ENCODE data around the gene LALBA. TPM values are rescaled to one million over a fixed set of nuclear protein-coding genes. Genes with fewer than 3 reads are reported as not detected.

Gene LALBA
- total RNA-seq, result not detected in 2 replicates

DNA sequence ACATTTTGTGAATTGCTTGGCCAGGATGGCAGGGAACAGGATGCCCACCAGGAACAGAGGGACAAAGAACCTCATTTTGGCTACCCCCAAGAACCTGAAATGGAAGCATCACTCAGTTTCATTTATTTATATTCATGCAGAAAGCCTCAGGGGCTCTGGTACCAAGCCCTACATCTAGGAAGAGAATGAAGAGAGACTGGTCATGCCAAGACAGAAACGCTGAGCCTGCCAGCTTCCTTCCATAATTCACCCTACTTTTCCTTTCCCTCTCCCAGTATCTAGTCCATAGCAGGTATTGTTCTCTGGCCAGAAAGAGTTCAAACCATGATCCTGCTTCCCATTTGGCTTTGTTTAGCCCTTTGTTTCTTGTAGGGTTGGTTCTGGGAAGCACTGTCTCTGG is at the start of gene LALBA:
Gene LALBA (minus strand): TSS at position 101 of the 400 bp plus-strand sequence. CDS start 26 bp downstream, at position 75.
- intact Hi-C loops (cut with micrococcal nuclease), result no loop called here
- no peaks in the 10 kb centered on the region for H3K4me1 Mint-ChIP-seq
- POLR2A ChIA-PET, result no interaction called here
- H3K27ac Mint-ChIP-seq, result no peak within 1 kb of the TSS
- no peak for DNase-seq
- H3K9me3 Mint-ChIP-seq, result no peaks in the 10 kb centered on the region
- no peak for ATAC-seq (ENCODE audit: low read depth)
- TF ChIP-seq, protein P1, sequence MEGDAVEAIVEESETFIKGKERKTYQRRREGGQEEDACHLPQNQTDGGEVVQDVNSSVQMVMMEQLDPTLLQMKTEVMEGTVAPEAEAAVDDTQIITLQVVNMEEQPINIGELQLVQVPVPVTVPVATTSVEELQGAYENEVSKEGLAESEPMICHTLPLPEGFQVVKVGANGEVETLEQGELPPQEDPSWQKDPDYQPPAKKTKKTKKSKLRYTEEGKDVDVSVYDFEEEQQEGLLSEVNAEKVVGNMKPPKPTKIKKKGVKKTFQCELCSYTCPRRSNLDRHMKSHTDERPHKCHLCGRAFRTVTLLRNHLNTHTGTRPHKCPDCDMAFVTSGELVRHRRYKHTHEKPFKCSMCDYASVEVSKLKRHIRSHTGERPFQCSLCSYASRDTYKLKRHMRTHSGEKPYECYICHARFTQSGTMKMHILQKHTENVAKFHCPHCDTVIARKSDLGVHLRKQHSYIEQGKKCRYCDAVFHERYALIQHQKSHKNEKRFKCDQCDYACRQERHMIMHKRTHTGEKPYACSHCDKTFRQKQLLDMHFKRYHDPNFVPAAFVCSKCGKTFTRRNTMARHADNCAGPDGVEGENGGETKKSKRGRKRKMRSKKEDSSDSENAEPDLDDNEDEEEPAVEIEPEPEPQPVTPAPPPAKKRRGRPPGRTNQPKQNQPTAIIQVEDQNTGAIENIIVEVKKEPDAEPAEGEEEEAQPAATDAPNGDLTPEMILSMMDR (IDR thresholded peaks at IDR 0.05), result no peak
- peaks cover 19% of the 10 kb centered on the region for H3K27me3 Mint-ChIP-seq
- CTCF ChIA-PET, result no interaction called here
- H3K36me3 Mint-ChIP-seq (ENCODE audit: low read depth), result no peaks in the 10 kb centered on the region
- no peak within 1 kb of the TSS for H3K4me3 Mint-ChIP-seq

DNA sequence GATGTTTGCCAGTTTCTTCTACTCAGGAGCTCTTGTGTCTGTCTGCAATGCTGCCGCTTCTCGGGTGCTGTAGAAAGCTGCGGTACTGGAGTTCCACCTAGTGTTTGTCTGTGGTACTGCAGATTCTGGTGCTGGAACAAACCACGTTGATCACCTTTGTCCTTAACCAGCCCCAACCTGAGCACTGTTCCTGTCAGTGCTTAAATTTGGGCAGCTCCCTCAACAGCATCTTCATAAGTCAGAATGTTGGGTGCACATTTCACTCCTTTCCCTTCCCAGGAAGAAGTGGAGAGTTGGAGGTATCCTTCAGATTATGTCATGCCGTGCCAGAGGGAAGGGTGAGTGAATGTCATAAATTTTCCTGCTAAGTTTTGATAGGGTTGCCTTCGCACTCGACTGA is 48.7 kb upstream of the LALBA start:
- peak; percentile 27 for DNase-seq
- intact Hi-C loops (cut with micrococcal nuclease), result loop anchor here (1.0 to 10.0 kb wide), 7 partner anchors 76 to 904 kb away; partner anchors contain the start of genes TMEM106C and ZNF641
- ChIA-PET POLR2A (interaction anchor here (1.1 kb wide), 1 partner anchor 64 kb away, joined by 3 read pairs; the partner anchor contains the start of gene KANSL2), CTCF (interaction anchor here (0.6 to 1.8 kb wide), 14 partner anchors 9 to 780 kb away, joined by 3 to 15 read pairs (median 4); no protein-coding TSS in a partner anchor)
- ATAC-seq (ENCODE audit: low read depth), result peak; percentile 79
- no peaks in the 10 kb centered on the region for H3K36me3 Mint-ChIP-seq (ENCODE audit: low read depth)
- no peaks in the 10 kb centered on the region for H3K4me1 Mint-ChIP-seq
- TF ChIP-seq, protein P1 (IDR thresholded peaks at IDR 0.05), result peak; percentile 90
- H3K4me3 Mint-ChIP-seq, result no peak overlapping the region
- H3K27ac Mint-ChIP-seq, result no peak overlapping the region
- H3K27me3 Mint-ChIP-seq, result peaks cover 23% of the 10 kb centered on the region
- H3K9me3 Mint-ChIP-seq, result peaks cover 8% of the 10 kb centered on the region

DNA sequence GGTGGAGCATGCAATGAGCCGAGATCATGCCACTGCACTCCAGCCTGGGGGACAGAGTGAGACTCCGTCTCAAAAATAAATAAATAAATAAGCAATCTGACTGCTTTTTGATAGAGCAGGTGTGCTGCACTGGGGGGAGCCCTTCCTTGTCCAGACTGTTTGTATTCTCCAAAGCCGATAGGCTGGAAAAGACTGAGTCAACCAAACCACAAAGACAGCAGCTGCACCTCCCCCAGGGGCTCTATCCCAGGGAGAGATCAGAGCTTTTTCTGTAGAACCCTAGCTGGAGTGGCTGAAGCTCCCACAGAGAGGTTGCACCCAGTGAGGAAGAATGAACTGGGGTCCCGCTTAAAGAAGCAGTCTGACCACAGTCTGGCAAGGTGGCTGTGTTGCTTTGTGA is 45.8 kb upstream of the LALBA start:
- TF ChIP-seq, protein P1 (IDR thresholded peaks at IDR 0.05), result no peak
- Mint-ChIP-seq H3K9me3 (peaks cover 18% of the 10 kb centered on the region), H3K27me3 (peaks cover 31% of the 10 kb centered on the region), H3K4me1 (no peaks in the 10 kb centered on the region), H3K36me3 (ENCODE audit: low read depth) (no peaks in the 10 kb centered on the region), H3K4me3 (no peak overlapping the region), H3K27ac (no peak overlapping the region)
- ATAC-seq (ENCODE audit: low read depth), result no peak
- intact Hi-C loops (cut with micrococcal nuclease), result loop anchor here (5.0 to 10.0 kb wide), 4 partner anchors 261 to 901 kb away; partner anchors contain the start of genes TMEM106C and ZNF641
- CTCF ChIA-PET, result no interaction called here
- POLR2A ChIA-PET, result no interaction called here
- no peak for DNase-seq

DNA sequence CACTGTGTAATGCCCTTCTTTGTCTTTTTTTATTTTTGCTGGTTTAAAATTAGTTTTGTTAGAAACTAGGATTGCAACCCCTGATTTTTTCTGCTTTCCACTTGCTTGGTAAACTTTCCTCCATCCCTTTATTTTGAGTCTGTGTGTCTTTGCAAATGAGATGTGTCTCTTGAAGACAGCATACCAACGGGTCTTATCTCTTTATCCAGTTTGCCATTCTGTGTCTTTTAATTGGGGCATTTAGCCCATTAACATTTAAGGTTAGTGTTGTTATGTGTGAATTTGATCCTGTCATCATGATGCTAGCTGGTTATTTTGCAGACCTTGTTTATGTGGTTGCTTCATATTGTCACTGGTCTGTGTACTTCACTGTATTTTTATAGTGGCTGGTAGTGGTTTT is 43.5 kb upstream of the LALBA start:
- DNase-seq, result no peak
- peaks cover 22% of the 10 kb centered on the region for H3K27me3 Mint-ChIP-seq
- intact Hi-C loops (cut with micrococcal nuclease), result loop anchor here (10.0 kb wide), 2 partner anchors 259 to 899 kb away; partner anchors contain the start of gene ZNF641
- H3K4me1 Mint-ChIP-seq, result no peaks in the 10 kb centered on the region
- ChIA-PET POLR2A (no interaction called here), CTCF (no interaction called here)
- TF ChIP-seq, protein P1 (IDR thresholded peaks at IDR 0.05), result no peak
- H3K4me3 Mint-ChIP-seq, result no peak overlapping the region
- peaks cover 28% of the 10 kb centered on the region for H3K9me3 Mint-ChIP-seq
- ATAC-seq (ENCODE audit: low read depth), result no peak
- no peak overlapping the region for H3K27ac Mint-ChIP-seq
- H3K36me3 Mint-ChIP-seq (ENCODE audit: low read depth), result no peaks in the 10 kb centered on the region

DNA sequence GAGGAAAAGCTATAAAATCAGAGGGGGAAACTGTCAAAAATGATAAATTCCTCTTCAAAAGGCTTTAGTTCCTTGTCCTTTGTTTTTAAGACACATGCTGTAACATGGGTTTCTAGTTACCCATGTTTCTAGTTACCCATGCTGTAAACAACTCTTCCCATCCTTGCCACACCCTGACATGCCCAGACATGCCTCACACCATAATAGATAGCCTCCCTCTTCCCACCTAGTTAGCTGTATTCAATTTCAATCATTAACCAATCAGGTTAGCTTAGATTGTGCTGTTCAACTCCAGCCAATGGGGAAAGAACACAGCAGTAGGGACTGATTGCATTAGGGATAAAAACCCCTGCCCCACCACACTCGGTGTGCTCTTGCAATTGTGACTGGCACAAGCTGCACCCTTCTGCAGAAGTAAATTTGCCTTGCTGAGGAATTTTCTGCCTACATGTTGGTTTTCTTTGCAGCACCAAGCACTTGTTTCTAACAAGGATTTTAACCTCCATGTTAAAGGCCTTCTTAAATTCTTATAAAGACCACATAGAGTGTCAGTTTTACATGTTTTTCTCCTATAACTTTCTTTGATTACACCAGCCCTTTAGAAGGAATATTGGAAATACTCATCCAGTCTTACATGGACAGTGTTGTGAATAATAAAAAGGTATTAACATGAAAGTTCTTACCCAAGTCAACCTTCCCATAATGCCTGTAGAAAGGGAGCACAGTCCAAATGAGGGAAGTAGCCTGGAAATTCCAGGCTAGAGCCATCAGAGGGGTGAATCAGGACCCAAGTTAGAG is 32.5 kb upstream of the LALBA start:
- Mint-ChIP-seq H3K4me3 (no peak overlapping the region), H3K27ac (no peak overlapping the region), H3K36me3 (ENCODE audit: low read depth) (peaks cover 2% of the 10 kb centered on the region), H3K9me3 (peaks cover 24% of the 10 kb centered on the region), H3K4me1 (no peaks in the 10 kb centered on the region), H3K27me3 (peaks cover 18% of the 10 kb centered on the region)
- CTCF ChIA-PET, result no interaction called here
- DNase-seq (no peak), ATAC-seq (ENCODE audit: low read depth) (no peak)
- intact Hi-C loops (cut with micrococcal nuclease), result no loop called here
- TF ChIP-seq, protein P1 (IDR thresholded peaks at IDR 0.05), result no peak
- POLR2A ChIA-PET, result no interaction called here

Data from activated B cell treated with CpG ODN at 0.5 μM for 24 hours (primary cell).